Hepatocyte (in vitro differentiated cells): ENCODE data around the gene STX8.
"Not testable (repeated sequence)": the region's sequence is repeated elsewhere in the genome, so short reads cannot be mapped to it uniquely, and the experiment has no call there.

Experiments
- EZH2 ChIP-seq: fragments of 200-600 bp; sonication (generic); IDR thresholded peaks from 2 replicates; pipeline ENCODE4 v1.6.1; 2016; ENCODE audit warnings: antibody characterized with exemption, mild to moderate bottlenecking, borderline replicate concordance
- TF ChIP-seq, protein P1 (sequence below): fragments of 200-600 bp; sonication (generic); IDR thresholded peaks from 2 replicates; pipeline ENCODE4 v1.5.1; 2016; ENCODE audit warnings: antibody characterized with exemption, mild to moderate bottlenecking; ENCODE audit not compliant: poor library complexity

- TF ChIP-seq, protein P1, sequence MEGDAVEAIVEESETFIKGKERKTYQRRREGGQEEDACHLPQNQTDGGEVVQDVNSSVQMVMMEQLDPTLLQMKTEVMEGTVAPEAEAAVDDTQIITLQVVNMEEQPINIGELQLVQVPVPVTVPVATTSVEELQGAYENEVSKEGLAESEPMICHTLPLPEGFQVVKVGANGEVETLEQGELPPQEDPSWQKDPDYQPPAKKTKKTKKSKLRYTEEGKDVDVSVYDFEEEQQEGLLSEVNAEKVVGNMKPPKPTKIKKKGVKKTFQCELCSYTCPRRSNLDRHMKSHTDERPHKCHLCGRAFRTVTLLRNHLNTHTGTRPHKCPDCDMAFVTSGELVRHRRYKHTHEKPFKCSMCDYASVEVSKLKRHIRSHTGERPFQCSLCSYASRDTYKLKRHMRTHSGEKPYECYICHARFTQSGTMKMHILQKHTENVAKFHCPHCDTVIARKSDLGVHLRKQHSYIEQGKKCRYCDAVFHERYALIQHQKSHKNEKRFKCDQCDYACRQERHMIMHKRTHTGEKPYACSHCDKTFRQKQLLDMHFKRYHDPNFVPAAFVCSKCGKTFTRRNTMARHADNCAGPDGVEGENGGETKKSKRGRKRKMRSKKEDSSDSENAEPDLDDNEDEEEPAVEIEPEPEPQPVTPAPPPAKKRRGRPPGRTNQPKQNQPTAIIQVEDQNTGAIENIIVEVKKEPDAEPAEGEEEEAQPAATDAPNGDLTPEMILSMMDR = not testable (repeated sequence)
- TF ChIP-seq EZH2 = not testable (repeated sequence)
Measured at GRCh38 chr17:9566739-9567138, 8.9 kb downstream of the STX8 start.
